GM18858 (cell line): Measurements from ENCODE around the gene BCAP31.

Experiments used
- ATAC-seq: cut with Tn5 transposase; IDR thresholded peaks from one replicate; pipeline ENCODE4 v1.9.1; 2021; ENCODE audit not compliant: unreplicated experiment

BCAP31 gene

DNA sequence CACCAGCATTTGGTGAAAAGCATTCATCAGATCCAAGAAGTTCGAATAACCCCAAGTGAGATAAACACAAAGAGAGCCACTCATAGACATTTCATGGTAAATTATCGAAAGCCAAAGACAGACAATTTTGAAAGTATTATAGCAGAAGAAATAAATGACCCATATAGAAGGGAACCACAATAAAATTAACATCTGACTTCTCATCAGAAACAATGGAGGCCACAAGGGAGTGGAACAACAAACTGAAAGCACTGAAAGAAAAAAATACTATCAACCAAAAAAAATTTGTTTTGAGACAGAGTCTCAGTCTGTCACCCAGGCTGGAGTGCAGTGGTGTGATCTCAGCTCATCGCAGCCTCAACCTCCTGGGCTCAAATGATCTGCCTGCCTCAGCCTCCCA lies 64.9 kb downstream of the BCAP31 start:
- ATAC-seq, result no peak

DNA sequence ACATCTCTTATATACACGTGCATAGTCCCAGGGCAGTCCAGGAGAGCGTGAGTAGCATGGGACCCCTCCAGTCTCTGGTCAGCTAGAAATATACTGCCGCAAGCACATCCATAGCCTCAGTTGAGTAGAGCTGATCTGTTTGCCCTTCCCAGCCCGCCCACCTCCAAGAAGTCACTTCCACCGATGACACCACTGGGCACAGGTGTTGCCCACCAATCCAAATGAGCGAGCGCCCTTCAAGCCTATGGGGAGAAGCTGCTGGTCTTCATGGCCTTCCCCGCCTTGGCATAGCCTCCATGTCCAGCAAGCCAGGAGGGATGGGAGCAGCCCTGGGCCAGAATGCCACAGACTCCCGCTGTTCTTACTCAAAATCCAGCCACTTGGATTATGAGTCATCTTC lies 67.0 kb downstream of the BCAP31 start:
- no peak for ATAC-seq

DNA sequence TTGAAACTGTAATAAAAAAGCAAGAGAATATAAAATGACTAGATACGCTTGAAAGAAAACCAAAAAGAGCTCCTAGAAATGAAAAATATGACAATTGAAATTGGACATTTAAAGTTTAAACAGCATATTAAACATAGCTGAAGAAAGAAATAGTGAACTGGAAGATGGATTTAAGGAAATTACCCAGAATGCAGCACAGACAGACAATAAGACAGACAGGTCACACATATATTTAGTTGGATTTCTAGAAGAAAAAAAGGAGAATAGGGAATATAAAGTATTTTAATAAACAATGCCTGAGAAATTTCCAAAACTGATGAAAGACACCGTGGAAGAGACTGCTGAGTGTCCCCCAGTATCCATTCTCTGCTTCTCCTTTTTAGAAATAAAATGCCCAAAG lies 70.6 kb downstream of the BCAP31 start:
- no peak for ATAC-seq

DNA sequence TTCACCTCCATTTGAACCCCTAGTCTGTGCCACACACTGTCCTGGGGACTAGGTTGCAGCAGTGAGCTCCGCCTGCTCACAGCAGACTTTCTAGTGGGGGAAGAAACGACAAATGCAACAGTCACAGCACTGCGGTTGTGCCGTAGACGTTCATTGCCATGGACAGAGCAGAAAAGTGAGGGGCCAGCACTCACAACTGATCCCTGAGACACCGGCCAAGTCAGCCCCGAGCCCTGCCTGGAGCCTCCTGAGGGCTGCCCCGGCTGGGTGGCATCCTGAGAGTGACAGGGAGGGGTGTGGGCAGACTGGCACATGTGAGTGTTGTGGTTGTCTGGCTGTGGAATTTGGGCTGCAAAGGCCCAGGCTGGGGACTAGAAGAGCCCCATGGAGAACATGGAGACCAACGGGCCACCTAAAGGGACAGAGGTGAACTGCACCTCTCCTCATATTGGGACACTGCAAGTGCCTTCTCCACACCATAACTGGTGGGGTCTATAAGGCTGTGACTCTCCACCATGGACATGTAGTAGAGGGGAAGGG lies 72.6 kb downstream of the BCAP31 start:
- ATAC-seq, result no peak

DNA sequence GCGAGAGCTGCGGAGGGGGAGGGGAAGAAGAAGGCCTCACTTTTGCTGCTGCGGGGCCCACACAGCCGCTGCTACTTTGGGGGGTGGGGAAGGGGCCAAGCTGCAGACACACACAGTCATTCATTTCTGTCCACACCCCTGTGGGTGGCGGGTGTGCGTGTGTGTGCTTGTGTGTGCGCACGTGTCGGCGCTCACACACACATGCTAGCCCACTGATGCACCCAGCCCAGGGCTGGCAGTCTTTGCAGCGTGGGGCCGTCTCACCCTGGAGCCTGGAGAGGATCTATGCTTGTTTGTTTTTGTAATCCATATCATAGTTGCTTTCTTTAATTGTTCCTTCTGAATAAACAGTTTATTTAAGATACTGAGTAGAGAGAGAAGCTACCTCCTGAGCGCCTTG lies 73.2 kb downstream of the BCAP31 start:
- no peak for ATAC-seq
